ENCODE measurements around the gene COL6A1. TPM values are rescaled to one million over a fixed set of nuclear protein-coding genes. Genes with fewer than 3 reads are reported as not detected.

Gene COL6A1
- total and polyA plus RNA-seq, 2 donors (not counting 3 experiments of a cell fraction or from before 2014, with no cell fraction given) = 30.1 to 42.4 TPM

GRCh38 chr21:46020581-46020980, 39.0 kb downstream of the COL6A1 start:
- Histone ChIP-seq H3K27ac (ENCODE audit: insufficient read depth, low read depth, low read length) (no peak overlapping the region), H3K9ac (replicated peaks; ENCODE audit: extremely low read depth, insufficient read depth, low read length) (no peak overlapping the region), H3K27me3 (ENCODE audit: control insufficient read depth in 2 of 2, insufficient read depth in 2 of 2, low read length in 2 of 2) (peaks cover 21 to 27% of the 10 kb centered on the region in 2 experiments), H3K9me1 (replicated peaks; ENCODE audit: control insufficient read depth, extremely low read depth, insufficient read depth, low read length) (no peaks in the 10 kb centered on the region), H3K4me3 (replicated peaks in 1 of 3; ENCODE audit: insufficient read depth in 1 of 3, low read depth in 1 of 3, low read length in 3 of 3) (no peak overlapping the region), H3K4me2 (ENCODE audit: insufficient read depth, low read length) (no peak overlapping the region), H4K20me1 (replicated peaks; ENCODE audit: control insufficient read depth, extremely low read depth, insufficient read depth, low read length) (no peaks in the 10 kb centered on the region), H3K36me3 (ENCODE audit: control insufficient read depth in 2 of 2, extremely low read depth in 1 of 2, insufficient read depth in 2 of 2, low read length in 2 of 2) (no peaks in the 10 kb centered on the region), H3K4me1 (ENCODE audit: control insufficient read depth, extremely low read depth, insufficient read depth, low read length) (no peaks in the 10 kb centered on the region), H3K9me3 (replicated peaks; ENCODE audit: control insufficient read depth, insufficient read depth, low read length) (no peaks in the 10 kb centered on the region), H2AFZ (ENCODE audit: low read depth, low read length) (no peak overlapping the region), H3K79me2 (ENCODE audit: control insufficient read depth, insufficient read depth, low read length) (no peaks in the 10 kb centered on the region)
- FAIRE-seq = no peak
- TF ChIP-seq POLR2A (IDR thresholded peaks at IDR 0.05; ENCODE audit: low read depth, low read length) (no peak), JUN (IDR thresholded peaks at IDR 0.05; ENCODE audit: borderline replicate concordance, insufficient read depth, insufficient read length, low read depth) (no peak), MYC (IDR thresholded peaks at IDR 0.05; ENCODE audit: low read depth, low read length) (no peak), GATA2 (IDR thresholded peaks at IDR 0.05; ENCODE audit: insufficient read depth, insufficient read length, low read depth, low read length) (no peak), FOS (IDR thresholded peaks at IDR 0.05; ENCODE audit: borderline replicate concordance, insufficient read depth, low read length) (no peak), POLR2AphosphoS5 (IDR thresholded peaks at IDR 0.05; ENCODE audit: insufficient read depth, low read depth, low read length) (no peak), EZH2 (IDR thresholded peaks at IDR 0.05; ENCODE audit: borderline replicate concordance, low read depth, low read length, severe bottlenecking) (no peak), MAX (IDR thresholded peaks at IDR 0.05; ENCODE audit: insufficient read depth, insufficient read length) (no peak), CTCF (IDR thresholded peaks at IDR 0.05; ENCODE audit: extremely low read depth in 1 of 2, insufficient read depth in 1 of 2, low read depth in 1 of 2, low read length in 2 of 2) (no peak)
- no peak for DNase-seq (ENCODE audit: low read depth, low spot score)
- intact Hi-C loops (cut with micrococcal nuclease) (no loop called here), dilution Hi-C loops (cut with MboI; ENCODE audit: extremely low pct_ligation_motif_present, low sequenced_read_pairs) (no loop called here)
- BruUV-seq (replicated peaks) = no TSS peak
- POLR2A ChIA-PET = no interaction called here
- CTCF ChIA-PET = no interaction called here

Data from endothelial cell of umbilical vein (primary cell).